Measurements from ENCODE around the gene PCCA.

DNA sequence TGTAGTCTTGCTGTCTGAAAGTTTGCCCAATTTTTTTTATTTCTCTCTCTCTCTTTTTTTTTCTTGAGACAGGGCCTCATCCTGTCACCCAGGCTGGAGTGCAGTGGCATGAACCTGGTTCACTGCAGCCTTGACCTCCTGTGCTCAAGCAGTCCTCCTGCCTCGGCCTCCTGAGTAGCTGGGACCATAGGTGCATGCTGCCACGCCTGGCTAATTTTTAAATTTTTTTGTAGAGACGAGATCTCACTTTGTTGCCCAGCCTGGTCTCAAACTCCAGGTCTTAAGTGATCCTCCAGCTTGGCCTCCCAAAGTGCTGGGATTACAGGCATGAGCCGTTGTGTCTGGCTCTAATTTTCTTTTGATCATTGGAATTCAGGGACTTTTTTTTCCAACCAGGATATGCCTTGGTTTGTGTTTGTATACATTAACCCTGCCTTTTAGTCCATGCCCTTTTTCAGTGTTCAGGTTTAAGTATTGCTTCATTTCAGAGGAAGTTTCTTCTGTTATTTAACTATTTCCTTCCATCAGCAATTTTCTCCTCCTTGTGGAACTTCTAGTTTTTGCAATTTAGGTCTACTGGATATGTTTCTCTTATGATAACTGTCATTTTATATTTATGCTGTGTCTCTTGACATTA, 201.4 kb downstream of the PCCA start:
- TF ChIP-seq, protein P1, sequence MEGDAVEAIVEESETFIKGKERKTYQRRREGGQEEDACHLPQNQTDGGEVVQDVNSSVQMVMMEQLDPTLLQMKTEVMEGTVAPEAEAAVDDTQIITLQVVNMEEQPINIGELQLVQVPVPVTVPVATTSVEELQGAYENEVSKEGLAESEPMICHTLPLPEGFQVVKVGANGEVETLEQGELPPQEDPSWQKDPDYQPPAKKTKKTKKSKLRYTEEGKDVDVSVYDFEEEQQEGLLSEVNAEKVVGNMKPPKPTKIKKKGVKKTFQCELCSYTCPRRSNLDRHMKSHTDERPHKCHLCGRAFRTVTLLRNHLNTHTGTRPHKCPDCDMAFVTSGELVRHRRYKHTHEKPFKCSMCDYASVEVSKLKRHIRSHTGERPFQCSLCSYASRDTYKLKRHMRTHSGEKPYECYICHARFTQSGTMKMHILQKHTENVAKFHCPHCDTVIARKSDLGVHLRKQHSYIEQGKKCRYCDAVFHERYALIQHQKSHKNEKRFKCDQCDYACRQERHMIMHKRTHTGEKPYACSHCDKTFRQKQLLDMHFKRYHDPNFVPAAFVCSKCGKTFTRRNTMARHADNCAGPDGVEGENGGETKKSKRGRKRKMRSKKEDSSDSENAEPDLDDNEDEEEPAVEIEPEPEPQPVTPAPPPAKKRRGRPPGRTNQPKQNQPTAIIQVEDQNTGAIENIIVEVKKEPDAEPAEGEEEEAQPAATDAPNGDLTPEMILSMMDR (conservative IDR thresholded peaks at IDR 0.05; ENCODE audit: low read depth in 2 of 2): no peak
- TF ChIP-seq, protein P2, sequence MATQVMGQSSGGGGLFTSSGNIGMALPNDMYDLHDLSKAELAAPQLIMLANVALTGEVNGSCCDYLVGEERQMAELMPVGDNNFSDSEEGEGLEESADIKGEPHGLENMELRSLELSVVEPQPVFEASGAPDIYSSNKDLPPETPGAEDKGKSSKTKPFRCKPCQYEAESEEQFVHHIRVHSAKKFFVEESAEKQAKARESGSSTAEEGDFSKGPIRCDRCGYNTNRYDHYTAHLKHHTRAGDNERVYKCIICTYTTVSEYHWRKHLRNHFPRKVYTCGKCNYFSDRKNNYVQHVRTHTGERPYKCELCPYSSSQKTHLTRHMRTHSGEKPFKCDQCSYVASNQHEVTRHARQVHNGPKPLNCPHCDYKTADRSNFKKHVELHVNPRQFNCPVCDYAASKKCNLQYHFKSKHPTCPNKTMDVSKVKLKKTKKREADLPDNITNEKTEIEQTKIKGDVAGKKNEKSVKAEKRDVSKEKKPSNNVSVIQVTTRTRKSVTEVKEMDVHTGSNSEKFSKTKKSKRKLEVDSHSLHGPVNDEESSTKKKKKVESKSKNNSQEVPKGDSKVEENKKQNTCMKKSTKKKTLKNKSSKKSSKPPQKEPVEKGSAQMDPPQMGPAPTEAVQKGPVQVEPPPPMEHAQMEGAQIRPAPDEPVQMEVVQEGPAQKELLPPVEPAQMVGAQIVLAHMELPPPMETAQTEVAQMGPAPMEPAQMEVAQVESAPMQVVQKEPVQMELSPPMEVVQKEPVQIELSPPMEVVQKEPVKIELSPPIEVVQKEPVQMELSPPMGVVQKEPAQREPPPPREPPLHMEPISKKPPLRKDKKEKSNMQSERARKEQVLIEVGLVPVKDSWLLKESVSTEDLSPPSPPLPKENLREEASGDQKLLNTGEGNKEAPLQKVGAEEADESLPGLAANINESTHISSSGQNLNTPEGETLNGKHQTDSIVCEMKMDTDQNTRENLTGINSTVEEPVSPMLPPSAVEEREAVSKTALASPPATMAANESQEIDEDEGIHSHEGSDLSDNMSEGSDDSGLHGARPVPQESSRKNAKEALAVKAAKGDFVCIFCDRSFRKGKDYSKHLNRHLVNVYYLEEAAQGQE (IDR thresholded peaks at IDR 0.05; ENCODE audit: unreplicated experiment): no peak
- TF ChIP-seq JUNB (IDR thresholded peaks at IDR 0.05; ENCODE audit: unreplicated experiment) (no peak), EZH2 (IDR thresholded peaks at IDR 0.05; ENCODE audit: low read depth, unreplicated experiment) (no peak), POLR2AphosphoS5 (IDR thresholded peaks at IDR 0.05; ENCODE audit: low read depth) (no peak), ZNF114 (CRISPR knock-in tag; IDR thresholded peaks at IDR 0.05) (no peak)
- TF ChIP-seq, protein P3, sequence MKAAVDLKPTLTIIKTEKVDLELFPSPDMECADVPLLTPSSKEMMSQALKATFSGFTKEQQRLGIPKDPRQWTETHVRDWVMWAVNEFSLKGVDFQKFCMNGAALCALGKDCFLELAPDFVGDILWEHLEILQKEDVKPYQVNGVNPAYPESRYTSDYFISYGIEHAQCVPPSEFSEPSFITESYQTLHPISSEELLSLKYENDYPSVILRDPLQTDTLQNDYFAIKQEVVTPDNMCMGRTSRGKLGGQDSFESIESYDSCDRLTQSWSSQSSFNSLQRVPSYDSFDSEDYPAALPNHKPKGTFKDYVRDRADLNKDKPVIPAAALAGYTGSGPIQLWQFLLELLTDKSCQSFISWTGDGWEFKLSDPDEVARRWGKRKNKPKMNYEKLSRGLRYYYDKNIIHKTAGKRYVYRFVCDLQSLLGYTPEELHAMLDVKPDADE (IDR thresholded peaks at IDR 0.05): no peak

Measured in GM23338 (cell line).